COR-L47 (cell line): ENCODE data around the gene RITA1.

Experiments used
- DNase-seq: peaks from one replicate; lab custom pipeline; 2025; lab: John Stamatoyannopoulos, UW

The RITA1 gene

DNA sequence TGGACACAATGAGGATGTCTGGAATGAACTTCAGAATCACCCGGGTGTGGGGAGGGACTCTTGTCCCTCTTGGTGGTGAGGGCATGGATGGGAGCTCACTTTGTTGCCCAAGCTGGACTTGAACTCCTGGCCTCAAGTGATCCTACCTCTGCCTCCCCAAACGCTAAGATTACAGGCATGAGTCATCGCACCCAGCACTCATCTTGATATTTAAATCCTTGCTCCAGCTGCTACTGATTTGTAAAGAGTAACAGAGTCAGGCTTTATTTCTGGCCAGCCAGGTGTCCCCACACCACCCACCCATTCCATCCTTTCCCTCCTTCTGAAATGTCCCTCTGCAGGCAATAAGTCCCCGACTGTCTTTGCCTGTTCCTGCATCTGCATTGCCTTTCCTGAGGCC lies 5.2 kb upstream of the RITA1 start:
- no peak for DNase-seq

DNA sequence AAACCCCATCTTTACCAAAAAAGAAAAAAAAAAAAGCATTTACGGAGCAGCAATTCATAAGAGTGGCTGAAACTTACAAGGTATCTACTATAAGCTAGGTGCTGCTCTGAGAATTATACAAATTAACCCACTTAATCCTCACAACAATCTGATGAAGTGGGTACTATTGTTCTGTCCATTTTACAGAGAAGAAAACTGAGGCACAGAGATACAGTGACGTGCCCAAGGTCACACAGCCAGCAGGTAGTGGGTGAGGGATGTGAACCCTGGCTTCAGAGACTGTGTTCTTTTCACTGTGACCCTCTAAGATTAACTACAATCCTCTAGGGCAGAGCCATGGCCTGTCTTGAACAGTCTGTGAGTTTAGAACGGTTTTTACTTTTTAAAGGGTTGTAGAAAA lies 3.5 kb upstream of the RITA1 start:
- no peak for DNase-seq

DNA sequence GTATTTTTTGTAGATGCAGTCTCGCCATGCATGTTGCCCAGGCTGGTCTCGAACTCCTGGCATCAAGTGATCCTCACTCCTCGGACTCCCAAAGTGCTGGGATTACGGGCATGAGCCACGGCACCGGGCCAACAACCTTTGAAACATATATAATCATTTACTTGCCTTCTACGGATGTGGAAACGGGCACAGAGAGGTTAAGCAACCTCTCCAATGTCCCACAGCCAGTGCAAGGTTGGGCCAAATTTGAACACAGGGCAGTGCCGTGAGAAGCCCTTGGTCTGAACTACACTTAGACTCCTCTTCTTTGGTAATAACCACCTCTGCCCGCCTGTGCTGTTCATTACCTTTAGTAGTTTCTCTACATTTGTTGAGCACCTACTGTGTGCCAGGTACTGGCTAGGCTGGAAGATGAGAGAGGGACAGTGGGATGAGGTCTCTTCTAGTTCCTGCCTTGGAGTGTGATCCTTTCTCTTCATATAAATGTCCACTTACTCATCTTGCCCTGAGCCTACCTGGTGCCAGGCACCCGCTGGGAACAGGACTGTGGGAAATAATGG lies 2.4 kb upstream of the RITA1 start:
- no peak for DNase-seq

DNA sequence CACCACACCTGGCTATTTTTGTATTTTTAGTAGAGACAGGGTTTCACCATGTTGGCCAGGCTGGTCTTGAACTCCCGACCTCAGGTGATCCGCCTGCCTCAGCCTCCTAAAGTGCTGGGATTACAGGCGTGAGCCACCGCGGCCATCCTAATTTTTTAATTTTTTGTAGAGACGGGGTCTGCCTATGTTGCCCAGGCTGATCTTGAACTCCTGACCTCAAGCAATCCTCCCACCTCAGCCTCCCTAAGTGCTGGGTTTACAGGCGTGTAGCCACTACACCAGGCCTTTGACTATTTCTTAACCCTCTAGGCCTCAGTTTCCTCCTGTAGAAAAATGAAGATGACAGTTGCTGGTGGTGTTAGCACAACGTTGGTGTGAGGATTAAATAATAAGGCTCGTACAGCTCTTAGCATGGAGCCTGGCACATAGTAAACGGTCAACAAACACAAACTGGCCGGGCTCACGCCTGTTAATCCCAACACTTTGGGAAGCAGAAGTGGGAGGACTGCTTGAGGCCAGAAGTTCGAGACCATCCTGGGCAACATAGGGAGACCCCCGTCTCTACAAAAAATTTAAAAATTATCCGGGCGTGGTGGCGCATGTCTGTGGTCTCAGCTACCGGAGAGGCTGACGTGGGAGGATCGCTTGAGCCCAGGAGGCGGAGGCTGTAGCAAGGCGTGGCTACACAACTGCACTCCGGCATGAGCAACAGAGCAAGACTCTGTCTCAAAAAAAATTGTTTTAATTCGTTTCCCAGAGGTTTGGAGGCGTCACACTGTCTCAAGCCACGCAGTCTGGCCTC lies 1.2 kb upstream of the RITA1 start:
- DNase-seq = no peak

DNA sequence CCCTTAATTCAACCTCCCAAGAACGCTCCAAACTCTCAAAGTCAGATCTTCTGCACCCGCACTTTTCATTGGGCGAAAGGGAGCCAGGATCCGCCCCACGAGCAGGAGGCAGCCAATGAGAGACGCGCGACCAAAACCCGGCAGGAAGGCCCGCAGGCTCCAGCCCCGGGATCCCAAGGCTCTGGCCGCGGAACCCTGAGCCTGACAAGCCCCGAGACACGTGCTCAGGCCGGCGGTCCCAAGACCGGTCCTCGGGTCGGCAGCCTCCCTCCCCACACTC lies 681 bp upstream of the RITA1 start:
- DNase-seq = peak; percentile 66

DNA sequence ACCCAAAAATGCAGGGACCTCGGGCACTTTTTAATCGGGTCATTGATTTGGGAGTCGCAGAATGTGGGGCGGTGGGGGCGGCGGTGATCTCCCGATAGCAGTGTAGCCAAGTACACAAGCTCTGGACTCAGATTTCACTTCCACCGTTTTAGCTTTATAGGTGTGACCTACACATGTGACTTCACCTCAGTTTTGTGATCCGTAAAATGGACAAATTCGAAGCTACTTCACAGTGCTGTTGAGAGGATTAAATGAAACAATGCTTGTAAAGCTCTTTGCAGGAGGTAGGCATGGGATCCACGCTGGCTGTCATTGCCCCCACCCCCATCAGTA lies 478 bp downstream of the RITA1 start:
- no peak for DNase-seq

DNA sequence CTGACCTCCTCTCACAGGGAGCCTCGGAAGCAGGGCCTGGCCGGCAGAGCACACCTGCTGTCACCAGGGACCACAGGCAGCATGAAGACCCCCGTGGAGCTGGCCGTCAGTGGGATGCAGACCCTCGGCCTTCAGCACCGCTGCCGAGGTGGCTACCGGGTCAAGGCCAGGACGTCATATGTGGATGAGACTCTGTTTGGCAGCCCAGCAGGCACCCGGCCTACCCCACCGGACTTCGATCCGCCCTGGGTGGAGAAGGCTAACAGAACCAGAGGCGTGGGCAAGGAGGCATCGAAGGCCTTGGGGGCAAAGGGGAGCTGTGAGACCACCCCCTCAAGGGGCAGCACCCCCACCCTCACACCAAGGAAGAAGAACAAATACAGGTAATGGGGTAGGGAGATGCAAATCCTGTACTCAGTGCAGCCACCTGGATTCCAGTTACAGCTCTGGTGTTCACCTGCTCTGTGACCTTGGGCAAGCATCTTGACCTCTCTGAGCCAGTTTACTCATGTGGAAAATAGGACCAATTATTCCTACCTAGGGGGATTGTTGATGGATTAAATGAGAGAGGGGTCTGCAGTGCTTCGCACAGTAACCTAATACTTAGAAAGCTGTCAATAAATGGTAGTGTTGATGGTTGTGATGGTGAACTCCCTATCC lies 1.3 kb downstream of the RITA1 start:
- DNase-seq = no peak

DNA sequence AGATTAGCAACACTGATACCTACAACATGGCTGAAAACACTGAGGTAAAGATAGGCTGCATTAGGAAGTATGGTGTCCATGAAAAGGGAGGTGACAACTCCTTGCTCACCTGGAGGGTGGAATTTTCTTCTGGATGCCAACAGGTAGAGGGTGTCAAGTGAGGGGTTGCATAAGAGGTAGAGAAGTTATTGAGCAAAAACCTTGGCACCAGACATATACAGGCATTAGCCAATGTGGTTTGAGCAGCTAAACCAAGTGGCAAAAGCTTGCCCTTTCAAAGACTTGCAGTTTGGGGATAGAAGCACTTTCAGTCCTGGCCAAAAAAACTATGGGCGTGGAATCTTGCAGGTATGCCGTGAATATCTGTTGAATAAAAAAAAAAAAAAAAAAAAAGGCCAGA lies 3.8 kb downstream of the RITA1 start:
- no peak for DNase-seq

DNA sequence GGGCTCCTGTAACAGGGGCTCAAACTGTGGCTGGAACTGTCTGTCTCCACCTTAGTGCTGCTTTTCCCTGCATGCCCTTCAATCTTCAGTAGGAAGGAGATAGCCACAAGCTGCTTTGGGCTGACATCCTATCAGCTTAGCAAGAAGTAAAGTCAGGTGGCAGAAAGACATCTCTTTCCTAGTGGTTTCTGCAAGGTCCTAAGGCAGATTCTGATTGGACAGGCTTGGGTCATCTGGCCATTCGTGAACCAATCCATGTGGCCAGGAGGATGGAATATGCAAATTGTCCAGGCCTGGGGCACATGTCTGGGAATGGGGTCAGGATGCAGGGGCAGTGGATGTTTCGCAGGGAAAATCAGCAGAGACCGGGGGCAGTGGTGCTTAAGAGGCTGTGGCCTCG lies 5.2 kb downstream of the RITA1 start:
- DNase-seq = no peak

DNA sequence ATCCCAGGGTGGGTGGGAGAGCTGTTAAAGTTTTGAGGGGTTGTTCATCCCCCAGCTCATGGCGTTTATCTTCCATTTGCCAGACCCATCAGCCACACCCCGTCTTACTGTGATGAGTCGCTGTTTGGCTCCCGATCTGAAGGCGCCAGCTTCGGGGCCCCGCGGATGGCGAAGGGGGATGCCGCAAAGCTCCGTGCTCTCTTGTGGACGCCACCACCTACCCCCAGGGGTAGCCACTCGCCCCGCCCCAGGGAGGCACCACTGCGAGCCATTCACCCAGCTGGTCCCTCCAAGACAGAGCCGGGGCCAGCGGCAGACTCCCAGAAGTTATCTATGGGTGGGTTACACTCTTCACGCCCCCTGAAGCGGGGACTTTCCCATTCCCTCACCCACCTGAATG lies 5.7 kb downstream of the RITA1 start:
- DNase-seq = no peak

DNA sequence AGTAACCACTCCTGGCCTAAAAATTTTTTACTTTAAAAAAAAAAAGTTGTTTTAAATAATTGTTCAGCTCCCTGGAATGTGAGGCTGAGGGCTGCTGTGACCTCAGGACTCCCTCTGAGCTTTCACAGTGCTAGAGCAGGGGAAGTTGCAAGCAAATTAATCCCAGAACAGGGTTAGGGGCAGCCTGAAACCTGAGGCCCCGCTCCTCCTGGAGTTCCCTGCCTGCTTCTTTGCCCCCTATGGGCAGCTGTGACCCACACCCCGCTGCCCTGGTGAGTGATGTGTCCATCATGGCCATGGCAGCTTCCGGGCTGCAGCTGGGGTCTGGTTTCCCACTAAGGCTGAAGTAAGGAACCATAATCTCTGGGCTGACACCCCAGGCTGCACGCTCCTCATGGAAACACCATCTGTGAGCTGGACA lies 9.5 kb downstream of the RITA1 start:
- no peak for DNase-seq

DNA sequence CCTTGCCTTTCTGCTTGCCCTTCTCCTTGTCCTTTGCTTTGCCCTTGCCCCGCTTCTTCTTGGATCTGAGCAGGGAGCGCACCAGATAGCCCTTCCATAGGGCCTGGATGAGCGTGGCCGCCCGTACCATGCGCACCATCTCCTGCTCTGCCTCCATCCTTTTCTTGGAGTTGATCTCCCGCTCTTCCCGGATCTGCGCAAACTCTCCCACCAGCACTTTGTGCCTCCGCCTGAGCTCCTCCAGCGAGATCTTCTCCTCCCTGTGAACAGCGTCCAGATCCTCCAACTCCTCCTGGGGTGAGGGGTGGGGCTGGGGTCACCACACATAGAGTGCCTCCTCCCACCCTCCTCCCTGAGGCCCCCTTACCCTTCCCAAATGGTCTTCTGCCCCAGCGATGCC lies 10.1 kb downstream of the RITA1 start:
- no peak for DNase-seq

DNA sequence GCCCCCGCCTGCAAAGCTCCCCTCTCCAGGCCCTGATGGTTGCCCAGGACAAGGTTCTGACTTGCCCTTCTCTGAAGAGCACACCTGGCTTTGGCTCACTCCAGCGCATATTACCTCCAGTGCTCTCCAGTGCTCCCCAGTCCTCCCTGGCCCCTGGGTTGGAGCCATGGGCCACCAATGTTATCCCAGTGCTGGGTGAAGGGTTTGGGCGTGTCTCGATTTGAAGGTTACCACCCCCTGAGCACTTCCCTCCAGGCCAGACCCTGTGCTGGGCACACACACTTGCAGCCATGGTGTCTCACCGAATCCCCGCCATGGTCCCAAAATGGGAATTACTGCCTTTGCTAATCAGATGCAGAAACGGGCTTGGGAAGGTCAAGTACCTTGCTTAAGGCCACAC lies 11.1 kb downstream of the RITA1 start:
- DNase-seq = no peak

DNA sequence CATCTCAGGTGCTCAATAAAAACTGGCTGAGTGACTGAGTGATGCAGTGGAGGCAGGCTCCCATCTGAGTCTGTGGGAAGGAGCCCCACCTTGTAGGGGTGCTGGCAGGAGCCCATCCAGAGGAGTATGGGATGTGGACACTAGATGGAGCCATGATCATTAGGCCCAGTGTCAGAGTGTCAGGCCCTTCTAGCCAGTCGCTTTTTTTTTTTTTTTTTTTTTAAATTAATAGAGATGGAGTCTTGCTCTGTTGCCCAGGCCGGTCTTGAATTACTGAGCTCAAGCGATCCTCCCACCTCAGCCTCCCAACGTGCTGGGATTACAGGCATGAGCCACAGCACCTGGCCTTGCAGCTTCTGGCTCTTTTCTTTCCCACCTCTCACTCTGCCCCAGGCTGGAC lies 11.5 kb downstream of the RITA1 start:
- peak; percentile 57 for DNase-seq

DNA sequence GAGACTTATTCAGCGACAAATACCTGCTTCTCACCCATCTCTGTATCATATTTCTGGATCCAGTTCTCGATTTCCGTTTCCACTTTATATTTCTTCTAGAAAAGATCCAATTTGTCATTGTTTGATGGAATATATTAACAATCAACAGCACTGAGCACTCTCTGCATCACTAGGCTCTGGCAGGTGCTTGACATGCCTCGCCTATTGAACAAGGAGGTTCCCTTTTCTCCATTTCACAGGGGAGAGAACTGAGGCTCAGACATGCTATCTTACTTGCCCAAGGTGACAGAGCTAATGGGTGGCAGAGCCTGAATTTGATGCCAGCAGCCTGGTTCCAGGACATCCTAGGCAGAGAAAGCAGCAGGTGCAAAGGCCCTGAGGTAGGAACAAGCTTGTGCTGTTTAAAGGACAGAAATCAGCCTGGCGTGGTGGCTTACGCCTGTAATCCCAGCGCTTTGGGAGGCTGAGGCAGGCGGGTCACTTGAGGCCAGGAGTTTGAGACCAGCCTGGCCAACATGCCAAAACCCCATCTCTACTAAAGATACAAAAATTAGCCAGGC lies 12.1 kb downstream of the RITA1 start:
- no peak for DNase-seq

DNA sequence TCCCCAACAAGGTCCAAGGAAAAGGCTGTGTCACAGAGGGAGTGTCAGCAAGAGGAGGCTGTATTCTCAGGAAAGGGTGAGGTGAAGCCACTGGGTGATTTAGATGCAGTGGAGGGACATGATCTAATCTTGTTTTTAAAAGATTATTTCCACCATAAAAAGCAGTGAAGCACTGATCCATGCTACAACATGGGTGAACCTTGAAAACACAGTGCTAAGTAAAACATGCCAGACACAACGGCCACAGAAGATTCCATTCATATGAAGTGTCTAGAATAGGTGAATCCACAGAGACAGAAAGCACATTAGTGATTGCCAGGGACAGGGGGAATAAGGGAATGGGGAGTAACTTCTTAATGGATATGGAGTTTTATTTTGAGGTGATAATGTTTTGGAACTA lies 12.8 kb downstream of the RITA1 start:
- DNase-seq = no peak

DNA sequence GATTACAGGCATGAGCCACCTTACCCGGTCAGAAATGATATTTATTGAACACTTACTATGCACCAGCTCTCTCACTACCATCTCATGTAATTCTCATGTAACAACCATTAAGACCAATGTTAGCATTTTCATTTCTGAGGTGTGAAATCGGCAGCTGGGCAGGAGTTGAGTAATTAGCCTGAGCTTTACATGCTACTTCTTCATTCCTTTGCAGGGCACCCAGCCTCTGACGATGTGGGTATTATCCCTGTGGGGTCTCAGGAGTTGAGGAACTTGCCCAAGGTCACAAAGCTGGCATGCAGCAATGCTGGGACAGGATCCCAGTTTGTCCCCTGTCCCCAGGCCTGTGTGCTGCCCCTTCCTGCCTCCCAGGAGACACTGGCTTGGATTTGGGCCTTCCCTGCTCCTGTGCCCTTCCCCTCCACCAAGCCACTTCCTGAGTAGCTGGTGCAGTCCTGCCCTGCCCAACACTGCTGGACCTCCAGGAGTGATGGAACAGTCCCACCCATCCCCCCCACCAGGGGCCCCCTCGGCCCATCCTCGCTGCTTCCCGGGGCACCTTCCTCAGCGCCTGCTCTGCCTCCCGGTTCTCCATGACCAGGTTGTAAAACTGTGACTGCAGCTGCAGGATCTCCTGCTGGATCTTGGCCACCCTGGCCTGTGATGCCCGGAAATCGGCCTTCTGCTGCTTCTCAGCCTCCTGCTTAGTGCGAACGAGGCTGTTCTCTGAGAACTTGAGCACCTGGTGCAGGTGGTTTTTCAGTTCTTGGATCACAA lies 14.7 kb downstream of the RITA1 start:
- DNase-seq = no peak

DNA sequence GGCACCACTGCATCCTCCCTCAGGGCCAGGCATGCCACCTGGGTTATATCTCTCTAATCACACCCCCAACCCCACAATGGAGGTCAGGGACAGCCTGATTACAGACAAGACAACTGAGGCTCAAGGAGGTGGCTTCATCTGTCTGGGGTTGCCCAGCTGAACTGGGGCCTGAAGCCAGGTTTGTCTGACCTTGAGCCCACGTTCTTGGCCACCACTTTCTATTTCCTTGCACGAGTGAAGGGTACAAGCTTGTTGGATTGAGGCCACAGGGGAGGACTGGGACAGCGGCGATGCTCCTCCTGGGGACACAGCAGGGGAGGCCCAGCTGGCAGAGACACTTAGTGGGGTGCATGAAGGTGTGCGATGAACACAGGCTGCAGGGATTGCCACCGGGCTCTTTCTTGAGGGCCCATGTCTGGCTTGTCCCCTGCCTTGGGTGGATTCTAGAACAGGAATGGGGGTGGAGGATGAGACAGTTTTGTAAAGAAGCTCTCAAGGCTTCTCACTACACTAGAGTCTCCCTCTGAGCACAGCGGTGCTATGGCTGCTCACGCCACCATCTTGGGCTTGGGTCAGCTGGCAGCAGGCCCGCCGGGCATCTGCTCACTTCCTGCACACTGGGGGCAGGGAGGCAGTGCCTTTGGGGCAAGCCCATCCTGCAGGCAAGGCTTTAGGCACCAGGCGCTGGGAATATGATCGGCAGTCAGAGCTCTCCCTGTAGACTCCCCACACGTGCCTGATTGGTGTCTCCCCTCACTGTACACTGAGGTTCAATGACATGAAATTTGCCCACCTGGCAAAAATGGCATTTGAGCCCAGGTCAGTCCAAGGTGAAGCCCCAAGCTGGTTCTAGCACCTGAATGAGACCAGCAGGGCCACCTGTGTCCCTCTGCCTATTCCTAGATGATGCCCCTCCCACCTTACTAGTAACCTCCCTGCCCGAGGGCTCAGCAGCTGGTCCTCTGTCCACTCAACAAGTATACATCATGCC lies 16.0 kb downstream of the RITA1 start:
- DNase-seq = no peak

DNA sequence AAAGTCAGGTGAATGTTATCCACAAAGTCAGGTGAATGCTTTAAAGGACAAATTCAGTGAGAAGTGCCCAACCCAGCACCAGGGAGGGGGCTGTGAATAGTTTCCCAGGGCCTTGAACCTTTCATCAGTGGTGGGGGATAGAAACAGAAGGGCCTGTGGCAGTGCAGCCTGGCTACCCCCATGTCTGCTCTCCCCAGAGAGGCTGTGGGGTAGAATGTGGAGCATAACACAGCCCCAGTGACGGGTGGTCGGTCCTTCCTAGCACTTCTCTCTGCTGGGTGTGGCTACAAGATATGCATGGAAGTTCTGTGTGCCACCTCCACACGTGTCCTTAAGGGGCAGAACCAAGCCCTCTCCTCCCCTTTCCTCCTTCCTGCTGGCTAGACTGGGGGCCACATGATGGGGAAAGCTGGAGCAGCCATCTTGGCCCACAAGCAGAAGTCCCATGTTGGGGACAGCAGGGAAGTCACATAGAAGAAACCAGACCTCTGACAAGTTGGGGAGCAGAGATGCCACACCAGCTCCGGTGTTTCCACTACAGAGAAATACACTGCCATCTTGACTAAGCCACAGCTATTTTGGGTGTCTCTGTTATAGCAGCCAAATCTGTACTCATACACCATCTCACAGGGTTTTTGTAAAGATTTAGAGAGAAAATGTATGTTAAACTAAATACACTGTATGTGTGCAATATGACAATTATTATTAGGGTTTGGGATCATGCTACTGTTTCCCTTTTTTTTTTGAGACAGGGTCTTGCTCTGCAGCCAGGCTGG lies 17.0 kb downstream of the RITA1 start:
- DNase-seq = no peak

DNA sequence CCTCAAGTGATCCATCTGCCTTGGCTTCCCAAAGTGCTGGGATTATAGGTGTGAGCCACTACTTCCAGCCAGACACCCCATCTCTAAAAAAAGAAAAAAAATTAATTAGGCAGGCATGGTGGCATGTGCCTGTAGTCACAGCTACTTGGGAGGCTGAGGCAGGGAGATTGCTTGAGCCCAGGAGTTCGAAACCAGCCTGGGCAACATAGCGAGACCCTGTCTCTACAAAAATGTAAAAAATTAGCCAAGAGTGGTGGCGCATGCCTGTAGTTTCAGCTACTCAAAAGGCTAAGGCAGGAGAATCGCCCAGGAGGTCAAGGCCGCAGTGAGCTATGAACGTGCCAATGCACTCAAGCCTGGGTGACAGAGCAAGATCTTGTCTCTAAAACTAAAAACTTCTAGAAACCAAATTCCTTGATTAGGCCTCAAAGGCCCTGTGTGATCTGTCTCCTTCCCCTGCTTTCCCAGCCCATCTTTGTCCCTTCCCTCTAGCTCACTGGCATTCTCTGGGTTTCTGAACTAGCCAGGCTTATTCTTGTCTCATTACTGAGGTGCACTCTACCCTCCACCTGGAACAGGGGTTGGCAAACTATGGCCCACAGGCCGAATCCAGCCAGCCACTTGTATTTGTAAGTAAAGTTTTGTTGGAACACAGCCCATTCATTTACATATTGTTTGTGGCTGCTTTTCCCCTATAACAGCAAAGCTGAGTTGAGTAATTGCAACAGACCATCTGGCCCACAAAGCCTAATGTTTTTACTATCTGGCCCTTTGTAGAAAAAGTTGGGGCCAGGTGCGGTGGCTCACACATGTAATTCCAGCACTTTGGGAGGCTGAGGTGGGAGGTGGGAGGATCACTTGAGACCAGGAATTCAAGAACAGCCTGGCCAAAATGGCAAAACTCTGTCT lies 18.6 kb downstream of the RITA1 start:
- no peak for DNase-seq
